Measurements from ENCODE around the gene ERVW-1.
"Not testable (repeated sequence)": the region's sequence is repeated elsewhere in the genome, so short reads cannot be mapped to it uniquely, and the experiment has no call there.

ERVW-1 gene

DNA sequence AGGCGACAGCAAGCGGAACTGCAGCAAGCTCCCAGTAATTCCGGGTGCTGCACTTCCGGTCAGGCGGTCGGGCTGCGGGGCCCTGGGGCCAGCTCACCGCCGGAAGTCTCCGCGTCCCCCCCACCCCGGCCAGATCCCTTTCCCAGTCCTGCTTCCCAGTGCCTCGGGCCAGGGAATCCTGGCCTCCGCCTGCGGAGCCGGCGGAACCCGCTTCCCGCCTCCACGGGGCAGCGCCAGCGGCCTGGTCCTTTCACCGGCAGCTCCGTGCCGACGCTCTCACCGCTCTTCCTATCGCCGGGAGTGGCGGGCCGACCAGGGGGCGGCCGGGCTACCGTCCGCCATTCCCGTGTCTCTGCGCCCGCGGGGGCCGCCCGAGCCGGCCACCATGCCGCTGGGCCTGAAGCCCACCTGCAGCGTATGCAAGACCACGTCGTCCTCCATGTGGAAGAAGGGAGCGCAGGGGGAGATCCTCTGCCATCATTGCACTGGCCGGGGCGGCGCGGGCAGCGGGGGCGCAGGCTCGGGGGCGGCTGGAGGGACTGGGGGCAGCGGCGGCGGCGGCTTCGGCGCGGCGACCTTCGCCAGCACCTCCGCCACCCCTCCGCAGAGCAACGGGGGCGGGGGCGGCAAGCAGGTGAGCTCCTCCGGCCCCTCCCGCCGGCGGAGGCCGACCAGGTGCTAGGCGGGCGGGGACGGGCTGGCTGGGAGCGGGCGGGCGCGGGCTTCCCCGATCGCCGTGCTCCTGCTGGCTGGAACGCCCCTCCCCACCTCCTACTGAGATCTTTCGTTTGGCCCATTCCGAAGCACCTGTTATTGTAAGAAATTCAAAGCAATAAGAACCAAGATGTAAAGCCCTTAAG is 30.2 kb downstream of the ERVW-1 start, which contains the start of gene GATAD1:
TSS of gene GATAD1 (plus strand) at position 138 of the 860 bp plus-strand sequence. CDS start at position 386, 248 bp downstream.
- Histone ChIP-seq H3K27ac (ENCODE audit: low read length) (peak within 1 kb of the TSS; percentile 90), H3K27me3 (ENCODE audit: insufficient read depth, low read length, poor library complexity) (no peaks in the 10 kb centered on the region), H3K9me3 (ENCODE audit: insufficient read depth, low read length, severe bottlenecking) (no peaks in the 10 kb centered on the region), H4K20me1 (ENCODE audit: insufficient read depth, low read length) (no peaks in the 10 kb centered on the region), H3K4me3 (ENCODE audit: low read depth in 1 of 2, low read length in 2 of 2) (peak within 1 kb of the TSS; percentile 54 to 82; a peak in 3 of 4 replicates), H3K4me2 (ENCODE audit: insufficient read depth, low read length) (peak within 1 kb of the TSS; percentile 64), H2AFZ (ENCODE audit: low read depth, low read length) (peak within 1 kb of the TSS; percentile 87), H3K9ac (ENCODE audit: low read depth, low read length) (peak within 1 kb of the TSS; percentile 99), H3K36me3 (ENCODE audit: insufficient read depth, low read length) (peaks cover 13% of the 10 kb centered on the region), H3K79me2 (ENCODE audit: insufficient read depth, low read length) (no peaks in the 10 kb centered on the region), H3K4me1 (ENCODE audit: insufficient read depth, low read length) (peaks cover 21% of the 10 kb centered on the region)
- ATAC-seq (ENCODE audit: insufficient read depth, low read depth) (peak; percentile 86), DNase-seq (peak; percentile 84)
- TF ChIP-seq EZH2 (IDR thresholded peaks at IDR 0.05; ENCODE audit: borderline replicate concordance, low read depth, low read length, severe bottlenecking): no peak
- TF ChIP-seq, protein P1, sequence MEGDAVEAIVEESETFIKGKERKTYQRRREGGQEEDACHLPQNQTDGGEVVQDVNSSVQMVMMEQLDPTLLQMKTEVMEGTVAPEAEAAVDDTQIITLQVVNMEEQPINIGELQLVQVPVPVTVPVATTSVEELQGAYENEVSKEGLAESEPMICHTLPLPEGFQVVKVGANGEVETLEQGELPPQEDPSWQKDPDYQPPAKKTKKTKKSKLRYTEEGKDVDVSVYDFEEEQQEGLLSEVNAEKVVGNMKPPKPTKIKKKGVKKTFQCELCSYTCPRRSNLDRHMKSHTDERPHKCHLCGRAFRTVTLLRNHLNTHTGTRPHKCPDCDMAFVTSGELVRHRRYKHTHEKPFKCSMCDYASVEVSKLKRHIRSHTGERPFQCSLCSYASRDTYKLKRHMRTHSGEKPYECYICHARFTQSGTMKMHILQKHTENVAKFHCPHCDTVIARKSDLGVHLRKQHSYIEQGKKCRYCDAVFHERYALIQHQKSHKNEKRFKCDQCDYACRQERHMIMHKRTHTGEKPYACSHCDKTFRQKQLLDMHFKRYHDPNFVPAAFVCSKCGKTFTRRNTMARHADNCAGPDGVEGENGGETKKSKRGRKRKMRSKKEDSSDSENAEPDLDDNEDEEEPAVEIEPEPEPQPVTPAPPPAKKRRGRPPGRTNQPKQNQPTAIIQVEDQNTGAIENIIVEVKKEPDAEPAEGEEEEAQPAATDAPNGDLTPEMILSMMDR (IDR thresholded peaks at IDR 0.05; ENCODE audit: borderline replicate concordance, extremely low read depth, low read length, poor library complexity, severe bottlenecking): peak; percentile 94

DNA sequence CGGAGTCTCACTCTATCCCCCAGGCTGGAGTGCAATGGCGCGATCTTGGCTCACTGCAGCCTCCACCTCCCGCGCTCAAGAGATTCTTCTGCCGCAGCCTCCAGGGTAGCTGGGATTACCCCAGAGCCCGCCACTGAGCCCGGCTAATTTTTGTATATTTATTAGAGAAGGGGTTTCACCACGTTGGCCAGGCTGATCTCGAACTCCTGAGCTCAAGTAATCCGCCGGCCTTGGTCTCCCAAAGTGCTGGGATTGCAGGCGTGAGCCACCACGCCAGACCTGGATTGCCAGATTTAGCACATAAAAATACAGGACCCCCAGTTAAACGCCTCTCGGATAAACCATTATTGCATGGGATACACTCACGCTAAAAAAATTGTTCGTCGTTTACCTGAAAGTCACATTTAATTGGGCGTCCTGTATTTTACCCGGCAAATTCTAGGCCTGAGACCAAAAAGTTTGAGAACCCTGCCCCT is 30.8 kb downstream of the ERVW-1 start:
- peak overlapping the region; percentile 54 to 82; a peak in 3 of 4 replicates for H3K4me3 ChIP-seq (ENCODE audit: low read depth in 1 of 2, low read length in 2 of 2)
- H3K27ac ChIP-seq (ENCODE audit: low read length): peak overlapping the region; percentile 90
- H3K4me2 ChIP-seq (ENCODE audit: insufficient read depth, low read length): peak overlapping the region; percentile 64
- H3K79me2 ChIP-seq (ENCODE audit: insufficient read depth, low read length): no peaks in the 10 kb centered on the region
- peaks cover 21% of the 10 kb centered on the region for H3K4me1 ChIP-seq (ENCODE audit: insufficient read depth, low read length)
- ATAC-seq (ENCODE audit: insufficient read depth, low read depth) (no peak), DNase-seq (no peak)
- no peaks in the 10 kb centered on the region for H4K20me1 ChIP-seq (ENCODE audit: insufficient read depth, low read length)
- H2AFZ ChIP-seq (ENCODE audit: low read depth, low read length): peak overlapping the region; percentile 87
- H3K9me3 ChIP-seq (ENCODE audit: insufficient read depth, low read length, severe bottlenecking): no peaks in the 10 kb centered on the region
- H3K36me3 ChIP-seq (ENCODE audit: insufficient read depth, low read length): peaks cover 6% of the 10 kb centered on the region
- H3K9ac ChIP-seq (ENCODE audit: low read depth, low read length): peak overlapping the region; percentile 99
- H3K27me3 ChIP-seq (ENCODE audit: insufficient read depth, low read length, poor library complexity): no peaks in the 10 kb centered on the region
- no peak for TF ChIP-seq EZH2 (IDR thresholded peaks at IDR 0.05; ENCODE audit: borderline replicate concordance, low read depth, low read length, severe bottlenecking)
- TF ChIP-seq, protein P1 (IDR thresholded peaks at IDR 0.05; ENCODE audit: borderline replicate concordance, extremely low read depth, low read length, poor library complexity, severe bottlenecking): no peak

DNA sequence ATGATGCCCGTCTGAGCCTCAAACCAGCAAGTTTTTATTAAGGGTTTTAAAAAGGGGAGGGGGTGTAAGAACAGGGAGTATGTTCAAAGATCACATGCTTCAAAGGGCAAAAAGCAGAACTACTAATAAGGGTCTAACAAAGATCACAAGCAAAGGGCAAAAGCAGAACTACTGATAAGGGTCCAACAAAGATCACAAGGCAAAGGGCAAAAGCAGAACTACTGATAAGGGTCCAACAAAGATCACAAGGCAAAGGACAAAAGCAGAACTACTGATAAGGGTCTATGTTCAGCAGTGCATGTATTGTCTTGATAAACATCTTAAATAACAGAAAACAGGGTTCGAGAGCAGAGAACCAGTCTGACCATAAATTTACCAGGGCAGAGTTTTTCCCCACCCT is 35.0 kb downstream of the ERVW-1 start:
- not testable (repeated sequence) for ATAC-seq (ENCODE audit: insufficient read depth, low read depth); H3K9me3 ChIP-seq (ENCODE audit: insufficient read depth, low read length, severe bottlenecking); H3K27ac ChIP-seq (ENCODE audit: low read length); H4K20me1 ChIP-seq (ENCODE audit: insufficient read depth, low read length); H3K4me1 ChIP-seq (ENCODE audit: insufficient read depth, low read length); H3K36me3 ChIP-seq (ENCODE audit: insufficient read depth, low read length); H3K4me2 ChIP-seq (ENCODE audit: insufficient read depth, low read length); H3K9ac ChIP-seq (ENCODE audit: low read depth, low read length); H3K79me2 ChIP-seq (ENCODE audit: insufficient read depth, low read length); DNase-seq; H3K27me3 ChIP-seq (ENCODE audit: insufficient read depth, low read length, poor library complexity); H3K4me3 ChIP-seq (ENCODE audit: low read depth in 1 of 2, low read length in 2 of 2); H2AFZ ChIP-seq (ENCODE audit: low read depth, low read length)

DNA sequence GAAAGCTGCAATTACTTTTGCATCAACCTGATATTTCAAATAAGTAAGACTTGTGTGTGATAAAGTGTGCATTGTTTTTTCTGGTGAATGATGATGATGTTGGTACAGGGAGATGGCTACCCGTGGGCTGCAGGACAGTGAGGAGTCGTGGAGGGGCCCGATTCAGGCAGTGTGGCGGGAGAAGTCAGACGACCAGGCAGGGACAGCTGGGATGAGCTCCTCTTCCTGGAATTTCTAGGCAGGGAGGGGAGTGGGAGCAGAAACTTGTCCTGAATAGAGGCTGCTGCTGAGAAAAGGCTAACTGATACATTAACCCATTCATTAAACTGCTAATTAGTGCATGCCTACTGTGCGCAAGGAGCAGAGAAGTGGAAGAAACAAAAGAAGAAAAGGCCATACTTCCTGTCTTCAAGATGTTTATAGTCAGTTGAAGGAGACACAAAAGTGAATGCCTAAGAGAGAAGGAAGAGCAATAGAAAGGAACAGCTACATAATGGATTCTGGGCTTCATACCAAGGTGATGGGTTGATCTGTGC is 39.7 kb downstream of the ERVW-1 start:
- Histone ChIP-seq H3K27ac (ENCODE audit: low read length) (no peak overlapping the region), H4K20me1 (ENCODE audit: insufficient read depth, low read length) (no peaks in the 10 kb centered on the region), H3K9me3 (ENCODE audit: insufficient read depth, low read length, severe bottlenecking) (no peaks in the 10 kb centered on the region), H3K79me2 (ENCODE audit: insufficient read depth, low read length) (no peaks in the 10 kb centered on the region), H2AFZ (ENCODE audit: low read depth, low read length) (no peak overlapping the region), H3K4me3 (ENCODE audit: low read depth in 1 of 2, low read length in 2 of 2) (no peak overlapping the region), H3K4me1 (ENCODE audit: insufficient read depth, low read length) (no peaks in the 10 kb centered on the region), H3K4me2 (ENCODE audit: insufficient read depth, low read length) (no peak overlapping the region), H3K9ac (ENCODE audit: low read depth, low read length) (no peak overlapping the region), H3K27me3 (ENCODE audit: insufficient read depth, low read length, poor library complexity) (no peaks in the 10 kb centered on the region), H3K36me3 (ENCODE audit: insufficient read depth, low read length) (no peaks in the 10 kb centered on the region)
- no peak for DNase-seq
- ATAC-seq (ENCODE audit: insufficient read depth, low read depth): no peak
- TF ChIP-seq, protein P1 (IDR thresholded peaks at IDR 0.05; ENCODE audit: borderline replicate concordance, extremely low read depth, low read length, poor library complexity, severe bottlenecking): no peak

Measured in DND-41 (cell line).